GM12873 (cell line): Measurements from ENCODE around the gene NRG3.

Experiments
- CTCF ChIP-seq: IDR thresholded peaks from 2 replicates; pipeline ENCODE4 v1.5.1; 2012; ENCODE audit warnings: low read depth, mild to moderate bottlenecking, moderate library complexity, low read length, control low read depth; ENCODE audit not compliant: insufficient read depth; ENCODE audit errors: missing control alignments

Gene NRG3

GRCh38 chr10:82736305-82736704, 861.3 kb downstream of the NRG3 start:
- TF ChIP-seq CTCF: no peak

GRCh38 chr10:82737549-82737948, 862.6 kb downstream of the NRG3 start:
- no peak for TF ChIP-seq CTCF

- TF ChIP-seq CTCF: no peak
Observed at GRCh38 chr10:82738592-82738991, 863.6 kb downstream of the NRG3 start.

GRCh38 chr10:82742478-82742877, 867.5 kb downstream of the NRG3 start:
- TF ChIP-seq CTCF: no peak

- no peak for TF ChIP-seq CTCF
Observed at GRCh38 chr10:82742898-82743297, 867.9 kb downstream of the NRG3 start.

GRCh38 chr10:82750538-82750937, 875.5 kb downstream of the NRG3 start:
- no peak for TF ChIP-seq CTCF

- no peak for TF ChIP-seq CTCF
Observed at GRCh38 chr10:82757397-82757796, 882.4 kb downstream of the NRG3 start.
